Breast epithelium (tissue), 3 donors: Measurements from ENCODE around the gene CNTNAP5.

Source experiments
- POLR2A ChIP-seq: fragments of 450-650 bp; IDR thresholded peaks from one replicate; pipeline ENCODE4 v1.6.1; 2016; ENCODE audit warnings: antibody characterized with exemption, mild to moderate bottlenecking, moderate library complexity
- TF ChIP-seq, protein P1 (sequence below), 3 donors: fragments of 450-650 bp; IDR thresholded peaks; one replicate each; pipeline ENCODE4 v1.5.1; 2016 to 2017; ENCODE audit warnings: antibody characterized with exemption in 3 of 3, mild to moderate bottlenecking in 3 of 3, moderate library complexity in 3 of 3

- TF ChIP-seq, protein P1, sequence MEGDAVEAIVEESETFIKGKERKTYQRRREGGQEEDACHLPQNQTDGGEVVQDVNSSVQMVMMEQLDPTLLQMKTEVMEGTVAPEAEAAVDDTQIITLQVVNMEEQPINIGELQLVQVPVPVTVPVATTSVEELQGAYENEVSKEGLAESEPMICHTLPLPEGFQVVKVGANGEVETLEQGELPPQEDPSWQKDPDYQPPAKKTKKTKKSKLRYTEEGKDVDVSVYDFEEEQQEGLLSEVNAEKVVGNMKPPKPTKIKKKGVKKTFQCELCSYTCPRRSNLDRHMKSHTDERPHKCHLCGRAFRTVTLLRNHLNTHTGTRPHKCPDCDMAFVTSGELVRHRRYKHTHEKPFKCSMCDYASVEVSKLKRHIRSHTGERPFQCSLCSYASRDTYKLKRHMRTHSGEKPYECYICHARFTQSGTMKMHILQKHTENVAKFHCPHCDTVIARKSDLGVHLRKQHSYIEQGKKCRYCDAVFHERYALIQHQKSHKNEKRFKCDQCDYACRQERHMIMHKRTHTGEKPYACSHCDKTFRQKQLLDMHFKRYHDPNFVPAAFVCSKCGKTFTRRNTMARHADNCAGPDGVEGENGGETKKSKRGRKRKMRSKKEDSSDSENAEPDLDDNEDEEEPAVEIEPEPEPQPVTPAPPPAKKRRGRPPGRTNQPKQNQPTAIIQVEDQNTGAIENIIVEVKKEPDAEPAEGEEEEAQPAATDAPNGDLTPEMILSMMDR (IDR thresholded peaks at IDR 0.05): no peak
- no peak for TF ChIP-seq POLR2A
Observed at GRCh38 chr2:124065636-124066035, 40.5 kb downstream of the CNTNAP5 start.
